ENCODE results near the gene SIGLEC15. TPM values are rescaled to one million over a fixed set of nuclear protein-coding genes. Genes with fewer than 3 reads are reported as not detected.

The SIGLEC15 gene
- total RNA-seq, 1 donor from 2014 or later: not detected

DNA sequence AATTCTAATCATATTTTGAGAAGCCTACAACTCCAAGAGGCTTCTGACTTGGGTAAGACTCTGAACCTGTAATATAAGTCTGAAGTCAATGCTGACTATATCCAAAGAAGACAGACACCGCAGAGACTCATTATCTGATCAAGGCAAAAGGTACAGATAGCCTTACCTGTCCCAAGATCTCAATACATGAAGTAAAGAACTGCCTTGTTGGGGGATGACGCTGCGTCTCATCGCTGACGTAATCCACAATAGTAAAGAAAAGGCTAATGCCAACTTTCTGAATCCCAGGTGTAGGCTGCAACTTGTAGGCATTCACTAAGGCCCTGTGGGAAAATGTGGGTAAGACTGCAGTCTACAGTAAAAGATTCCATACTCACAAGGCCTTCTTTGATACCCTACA lies 62.1 kb downstream of the SIGLEC15 start:
- Mint-ChIP-seq H3K9me3 (ENCODE audit: unreplicated experiment) (no peaks in the 10 kb centered on the region), H3K4me1 (ENCODE audit: low read depth, unreplicated experiment) (peaks cover 3% of the 10 kb centered on the region), H3K36me3 (ENCODE audit: unreplicated experiment) (peaks cover 4% of the 10 kb centered on the region), H3K4me3 (ENCODE audit: unreplicated experiment) (no peak overlapping the region), H3K27ac (ENCODE audit: unreplicated experiment) (no peak overlapping the region), H3K27me3 (ENCODE audit: unreplicated experiment) (no peaks in the 10 kb centered on the region)
- TF ChIP-seq, protein P1, sequence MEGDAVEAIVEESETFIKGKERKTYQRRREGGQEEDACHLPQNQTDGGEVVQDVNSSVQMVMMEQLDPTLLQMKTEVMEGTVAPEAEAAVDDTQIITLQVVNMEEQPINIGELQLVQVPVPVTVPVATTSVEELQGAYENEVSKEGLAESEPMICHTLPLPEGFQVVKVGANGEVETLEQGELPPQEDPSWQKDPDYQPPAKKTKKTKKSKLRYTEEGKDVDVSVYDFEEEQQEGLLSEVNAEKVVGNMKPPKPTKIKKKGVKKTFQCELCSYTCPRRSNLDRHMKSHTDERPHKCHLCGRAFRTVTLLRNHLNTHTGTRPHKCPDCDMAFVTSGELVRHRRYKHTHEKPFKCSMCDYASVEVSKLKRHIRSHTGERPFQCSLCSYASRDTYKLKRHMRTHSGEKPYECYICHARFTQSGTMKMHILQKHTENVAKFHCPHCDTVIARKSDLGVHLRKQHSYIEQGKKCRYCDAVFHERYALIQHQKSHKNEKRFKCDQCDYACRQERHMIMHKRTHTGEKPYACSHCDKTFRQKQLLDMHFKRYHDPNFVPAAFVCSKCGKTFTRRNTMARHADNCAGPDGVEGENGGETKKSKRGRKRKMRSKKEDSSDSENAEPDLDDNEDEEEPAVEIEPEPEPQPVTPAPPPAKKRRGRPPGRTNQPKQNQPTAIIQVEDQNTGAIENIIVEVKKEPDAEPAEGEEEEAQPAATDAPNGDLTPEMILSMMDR (IDR thresholded peaks at IDR 0.05; ENCODE audit: partially characterized antibody, unreplicated experiment): no peak
- no peak for DNase-seq

DNA sequence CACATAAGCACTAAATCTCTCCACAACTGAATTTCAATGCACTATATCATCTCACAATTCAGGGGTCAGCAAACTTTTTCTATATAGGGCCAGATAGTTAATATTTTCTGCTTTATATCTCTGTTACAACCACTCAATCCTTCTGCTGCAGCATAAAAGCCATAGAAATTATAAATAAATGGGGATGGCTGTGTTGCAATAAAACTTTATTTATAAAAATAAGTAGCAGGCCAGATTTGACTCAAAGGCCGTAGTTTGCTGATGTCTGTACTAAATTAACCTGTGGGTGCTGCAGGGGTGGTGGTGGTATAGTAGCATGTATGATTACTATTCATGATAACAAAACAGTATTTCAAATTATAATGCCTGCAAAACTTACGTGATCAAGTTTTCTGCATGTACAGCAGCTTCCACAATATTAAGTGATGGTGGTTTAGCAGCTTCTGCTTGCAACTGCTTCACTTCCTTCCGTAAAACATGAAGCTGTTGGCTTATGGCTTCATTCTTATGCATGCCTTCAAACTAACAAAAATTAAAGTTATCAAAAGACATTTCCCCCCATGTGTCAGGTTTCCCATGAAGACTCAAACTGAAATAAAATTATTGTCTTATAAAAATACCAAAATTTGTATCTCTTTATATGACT lies 64.1 kb downstream of the SIGLEC15 start:
- H3K27ac Mint-ChIP-seq (ENCODE audit: unreplicated experiment): no peak overlapping the region
- TF ChIP-seq, protein P1 (IDR thresholded peaks at IDR 0.05; ENCODE audit: partially characterized antibody, unreplicated experiment): no peak
- DNase-seq: no peak
- no peaks in the 10 kb centered on the region for H3K27me3 Mint-ChIP-seq (ENCODE audit: unreplicated experiment)
- H3K36me3 Mint-ChIP-seq (ENCODE audit: unreplicated experiment): peaks cover 4% of the 10 kb centered on the region
- H3K4me1 Mint-ChIP-seq (ENCODE audit: low read depth, unreplicated experiment): peaks cover 3% of the 10 kb centered on the region
- H3K4me3 Mint-ChIP-seq (ENCODE audit: unreplicated experiment): no peak overlapping the region
- no peaks in the 10 kb centered on the region for H3K9me3 Mint-ChIP-seq (ENCODE audit: unreplicated experiment)

DNA sequence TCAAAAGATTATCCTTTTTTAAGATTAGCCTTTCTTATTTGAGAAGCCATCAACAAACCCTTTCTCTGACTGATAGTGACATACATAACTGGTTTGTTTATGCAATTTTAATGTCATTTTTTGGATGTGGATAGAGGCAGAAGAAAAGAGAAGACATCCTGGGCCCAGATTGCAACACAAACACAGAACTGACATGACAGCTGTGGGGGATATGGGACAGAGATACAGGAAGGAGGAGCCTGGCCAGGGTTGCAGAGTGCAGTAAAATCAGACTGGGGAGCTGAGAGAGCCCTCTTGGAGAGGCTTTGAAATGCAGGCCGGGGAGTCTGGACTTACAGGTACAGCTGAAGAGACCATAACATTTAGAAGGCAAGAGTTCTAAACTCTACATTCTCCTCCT lies 65.1 kb downstream of the SIGLEC15 start:
- TF ChIP-seq, protein P1 (IDR thresholded peaks at IDR 0.05; ENCODE audit: partially characterized antibody, unreplicated experiment): no peak
- peak overlapping the region; percentile 22 for H3K27ac Mint-ChIP-seq (ENCODE audit: unreplicated experiment)
- H3K4me3 Mint-ChIP-seq (ENCODE audit: unreplicated experiment): no peak overlapping the region

DNA sequence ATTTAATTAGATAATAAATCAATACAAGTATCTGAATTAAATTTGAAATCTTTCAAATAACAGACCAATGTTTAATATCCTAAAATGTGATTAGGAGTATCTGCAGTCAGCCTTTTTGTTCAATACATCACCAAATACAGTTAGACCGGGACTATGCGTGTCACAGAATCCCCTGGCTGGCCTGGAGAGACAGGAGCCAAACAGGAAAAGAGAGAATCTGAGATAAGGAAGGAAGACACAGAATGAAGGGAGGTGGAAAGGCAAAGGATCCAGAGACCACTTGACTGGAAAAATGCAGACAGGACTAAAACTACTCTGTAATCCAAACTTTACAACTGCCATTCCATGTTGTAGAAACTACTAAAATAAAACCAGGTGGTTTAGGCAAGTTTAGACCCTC lies 66.3 kb downstream of the SIGLEC15 start:
- TF ChIP-seq, protein P1 (IDR thresholded peaks at IDR 0.05; ENCODE audit: partially characterized antibody, unreplicated experiment): no peak
- no peaks in the 10 kb centered on the region for H3K27me3 Mint-ChIP-seq (ENCODE audit: unreplicated experiment)
- peaks cover 3% of the 10 kb centered on the region for H3K4me1 Mint-ChIP-seq (ENCODE audit: low read depth, unreplicated experiment)
- no peaks in the 10 kb centered on the region for H3K9me3 Mint-ChIP-seq (ENCODE audit: unreplicated experiment)
- H3K36me3 Mint-ChIP-seq (ENCODE audit: unreplicated experiment): peaks cover 4% of the 10 kb centered on the region
- no peak overlapping the region for H3K4me3 Mint-ChIP-seq (ENCODE audit: unreplicated experiment)
- H3K27ac Mint-ChIP-seq (ENCODE audit: unreplicated experiment): no peak overlapping the region
- DNase-seq: no peak

More for the DNA sequence above, 65.1 kb downstream of the SIGLEC15 start:
- H3K27me3 Mint-ChIP-seq (ENCODE audit: unreplicated experiment): no peaks in the 10 kb centered on the region
- peaks cover 3% of the 10 kb centered on the region for H3K4me1 Mint-ChIP-seq (ENCODE audit: low read depth, unreplicated experiment)
- H3K36me3 Mint-ChIP-seq (ENCODE audit: unreplicated experiment): peaks cover 4% of the 10 kb centered on the region
- H3K9me3 Mint-ChIP-seq (ENCODE audit: unreplicated experiment): no peaks in the 10 kb centered on the region
- DNase-seq: no peak

Other genes starting within 250 kb of the SIGLEC15 start
- gene SLC14A2, start 210.2 kb upstream of the SIGLEC15 start, total RNA-seq (ENCODE audit: unreplicated experiment): 0.25 TPM
- gene SLC14A1, start 101.5 kb upstream of the SIGLEC15 start, total RNA-seq (ENCODE audit: unreplicated experiment): not detected
- 36.6 TPM for gene EPG5, start 141.7 kb downstream of the SIGLEC15 start, total RNA-seq (ENCODE audit: unreplicated experiment)
- 0.20 TPM for gene PSTPIP2, start 246.6 kb downstream of the SIGLEC15 start, total RNA-seq (ENCODE audit: unreplicated experiment)